ENCODE measurements around the gene STK4. TPM values are rescaled to one million over a fixed set of nuclear protein-coding genes. Genes with fewer than 3 reads are reported as not detected.

The STK4 gene
- total RNA-seq, 2 donors from 2014 or later = 17.8 to 23.6 TPM

GRCh38 chr20:45100563-45101245 lies 134.4 kb downstream of the STK4 start, which contains the start of gene KCNS1:
Gene KCNS1, minus strand, starts transcription at chr20:45101127. Its CDS starts 1,891 bp downstream, at chr20:45099236.
- TF ChIP-seq CTCF (IDR thresholded peaks at IDR 0.05) = peak in 1 of 7 experiments; percentile 16
- no peak for TF ChIP-seq POLR2A (IDR thresholded peaks at IDR 0.05)
- H3K36me3 ChIP-seq (replicated peaks in 1 of 2; ENCODE audit: insufficient read depth in 1 of 2, low read depth in 2 of 2) = no peaks in the 10 kb centered on the region
- DNase-seq = peak; percentile 28 to 50 (median 37)
- intact Hi-C loops (cut with DNase I) = no loop called here
- H3K4me1 ChIP-seq = peaks cover 19% of the 10 kb centered on the region
- no peak within 1 kb of the TSS for H3K4me3 ChIP-seq
- H3K27ac ChIP-seq = no peak within 1 kb of the TSS
- H3K9me3 ChIP-seq = no peaks in the 10 kb centered on the region
- peak; percentile 49 for ATAC-seq
- 2 to 6% methylated on average over 22 to 28 of the region's 38 CpGs for WGBS, 2 donors
- peaks cover 0 to 19% of the 10 kb centered on the region in 2 donors for H3K27me3 ChIP-seq

- Histone ChIP-seq H3K4me1 (peaks cover 19% of the 10 kb centered on the region), H3K27me3 (peaks cover 0 to 14% of the 10 kb centered on the region in 2 donors), H3K9me3 (no peaks in the 10 kb centered on the region), H3K36me3 (replicated peaks in 1 of 2; ENCODE audit: insufficient read depth in 1 of 2, low read depth in 2 of 2) (no peaks in the 10 kb centered on the region), H3K4me3 (no peak overlapping the region), H3K27ac (no peak overlapping the region)
- 58 to 71% methylated on average over 6 of the region's 6 CpGs for WGBS, 2 donors
- intact Hi-C loops (cut with DNase I) = no loop called here
- ATAC-seq (no peak), DNase-seq (no peak)
- TF ChIP-seq CTCF (IDR thresholded peaks at IDR 0.05) (no peak), POLR2A (IDR thresholded peaks at IDR 0.05) (no peak)
Observed at GRCh38 chr20:45101333-45101850, 135.1 kb downstream of the STK4 start.

GRCh38 chr20:45103072-45103471 lies 136.8 kb downstream of the STK4 start:
- ATAC-seq (no peak), DNase-seq (no peak)
- H3K9me3 ChIP-seq = no peaks in the 10 kb centered on the region
- peaks cover 12% of the 10 kb centered on the region for H3K4me1 ChIP-seq
- whole genome bisulfite sequencing, 2 donors = 57 to 76% methylated on average over 2 of the region's 2 CpGs
- H3K27ac ChIP-seq = no peak overlapping the region
- intact Hi-C loops (cut with DNase I) = no loop called here
- TF ChIP-seq CTCF (IDR thresholded peaks at IDR 0.05) (no peak), POLR2A (IDR thresholded peaks at IDR 0.05) (no peak)
- no peaks in the 10 kb centered on the region for H3K36me3 ChIP-seq (replicated peaks in 1 of 2; ENCODE audit: insufficient read depth in 1 of 2, low read depth in 2 of 2)
- peaks cover 0 to 1% of the 10 kb centered on the region in 2 donors for H3K27me3 ChIP-seq
- no peak overlapping the region for H3K4me3 ChIP-seq

- Histone ChIP-seq H3K4me3 (no peak overlapping the region), H3K4me1 (peaks cover 8% of the 10 kb centered on the region), H3K36me3 (replicated peaks in 1 of 2; ENCODE audit: insufficient read depth in 1 of 2, low read depth in 2 of 2) (no peaks in the 10 kb centered on the region), H3K27ac (no peak overlapping the region), H3K9me3 (no peaks in the 10 kb centered on the region), H3K27me3 (no peaks in the 10 kb centered on the region)
- DNase-seq (no peak), ATAC-seq (no peak)
- TF ChIP-seq CTCF (IDR thresholded peaks at IDR 0.05) (no peak), POLR2A (IDR thresholded peaks at IDR 0.05) (no peak)
- intact Hi-C loops (cut with DNase I) = no loop called here
- 45 to 57% methylated on average over 5 of the region's 5 CpGs for WGBS, 2 donors
Observed at GRCh38 chr20:45104786-45105185, 138.5 kb downstream of the STK4 start.

GRCh38 chr20:45105317-45105716 lies 139.0 kb downstream of the STK4 start:
- Histone ChIP-seq H3K4me1 (peaks cover 8% of the 10 kb centered on the region), H3K9me3 (no peaks in the 10 kb centered on the region), H3K27ac (no peak overlapping the region), H3K27me3 (no peaks in the 10 kb centered on the region), H3K36me3 (replicated peaks in 1 of 2; ENCODE audit: insufficient read depth in 1 of 2, low read depth in 2 of 2) (no peaks in the 10 kb centered on the region), H3K4me3 (no peak overlapping the region)
- TF ChIP-seq CTCF (IDR thresholded peaks at IDR 0.05) = no peak
- TF ChIP-seq POLR2A (IDR thresholded peaks at IDR 0.05) = no peak
- intact Hi-C loops (cut with DNase I) = no loop called here
- DNase-seq (no peak), ATAC-seq (no peak)
- 68 to 79% methylated on average over 2 of the region's 2 CpGs for WGBS, 2 donors
